Measurements from ENCODE around the gene ABHD16A.

The ABHD16A gene

DNA sequence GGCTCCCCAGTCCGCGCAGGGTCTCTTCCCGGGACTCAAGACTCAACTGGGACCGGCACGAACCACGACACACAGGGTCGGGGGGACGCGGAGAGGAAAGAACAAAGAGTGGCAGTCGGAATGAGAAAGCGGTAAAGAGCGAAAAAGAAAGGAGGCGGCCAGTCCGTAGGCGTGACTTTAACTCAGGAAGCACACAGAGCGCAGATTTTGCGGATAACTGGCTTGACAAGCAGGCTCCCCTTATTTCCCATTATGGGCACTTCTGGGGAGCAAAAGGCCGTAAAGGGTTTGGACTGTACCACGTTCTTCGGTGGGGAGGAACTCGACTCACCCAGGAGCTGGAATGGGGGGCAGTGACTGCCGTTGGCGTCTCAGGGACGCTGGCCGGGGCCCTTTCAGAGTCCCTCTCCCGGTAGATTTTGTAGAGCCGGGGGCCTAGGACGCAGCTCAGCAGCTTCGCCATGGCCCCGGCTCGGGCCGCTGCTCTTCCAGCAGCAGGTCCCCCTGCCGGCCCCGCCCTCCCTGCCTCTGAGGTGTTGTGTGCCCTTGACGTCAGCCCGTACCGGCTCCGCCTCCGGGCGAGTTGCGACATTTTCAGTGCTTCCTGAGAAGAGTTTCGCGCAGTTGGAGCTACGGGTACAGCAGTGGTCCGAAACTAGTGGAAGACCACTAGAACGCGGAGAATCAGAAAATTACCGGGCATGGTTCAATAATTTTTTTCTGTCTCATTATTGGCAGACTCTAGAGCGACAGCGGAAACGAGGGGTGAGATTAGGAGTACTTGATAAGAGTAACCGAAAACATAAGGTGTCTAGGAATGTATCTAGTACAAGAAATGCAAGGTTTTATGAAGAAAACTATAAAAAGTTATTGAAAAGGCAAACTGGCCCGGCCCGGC is at the start of gene ABHD16A:
TSS of gene ABHD16A (minus strand) at position 506 of the 898 bp plus-strand sequence. CDS start at position 463, 43 bp downstream.
- DNase-seq, result peak; percentile 98

DNA sequence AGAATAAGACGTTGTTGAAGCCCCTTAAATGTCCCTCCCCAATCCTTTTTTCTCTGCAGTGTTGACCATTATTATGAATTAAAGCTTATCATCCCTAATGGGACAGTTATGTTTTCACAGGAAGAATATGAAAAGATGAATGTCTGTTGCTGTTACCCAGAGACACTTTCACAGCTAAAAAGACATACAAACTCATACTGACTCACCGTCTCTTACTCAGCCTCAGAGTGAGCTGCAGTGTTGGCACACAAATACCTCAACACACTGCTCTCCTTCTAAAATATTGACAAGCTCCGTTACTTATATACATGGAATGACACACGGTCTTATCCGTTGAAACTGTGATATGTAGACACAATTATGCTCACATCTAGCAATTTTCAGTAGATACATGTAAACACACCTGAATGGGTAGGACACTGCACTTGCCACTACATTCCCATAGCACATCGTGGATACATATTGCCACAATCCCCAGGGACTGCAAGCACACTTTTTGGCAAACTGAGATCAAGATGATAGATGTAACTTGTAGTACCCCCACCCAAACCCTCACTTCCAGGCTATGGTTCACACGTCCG is 49.7 kb upstream of the ABHD16A start:
- DNase-seq, result no peak

DNA sequence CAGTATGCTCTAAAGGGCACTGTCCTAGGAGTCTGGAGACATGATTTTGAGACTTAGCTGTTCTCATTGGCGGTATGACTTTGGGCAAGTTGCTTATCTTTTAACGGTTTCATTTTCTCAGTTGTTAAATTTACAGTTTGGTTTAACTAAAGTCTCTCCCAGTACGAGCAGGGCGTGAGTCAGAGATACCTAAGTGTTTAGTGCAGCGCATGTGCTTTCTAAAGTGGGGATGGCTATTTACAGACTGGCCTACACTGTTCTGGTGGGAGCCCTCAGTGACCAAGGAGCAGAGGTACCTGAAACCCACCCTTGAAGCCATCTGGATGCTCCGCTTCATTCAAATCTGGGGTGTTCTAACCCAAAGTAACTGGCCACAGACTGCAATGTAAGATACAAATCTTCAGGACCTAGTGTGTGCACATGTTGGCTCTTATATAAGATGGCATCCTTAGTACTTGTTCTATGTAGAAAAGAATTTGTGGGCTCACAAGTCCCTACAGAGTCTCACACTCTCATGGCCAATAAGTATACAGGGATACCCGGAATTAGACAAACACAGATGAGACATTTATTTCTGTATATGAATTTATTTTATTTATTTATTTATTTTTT is 47.4 kb upstream of the ABHD16A start:
- DNase-seq, result no peak

DNA sequence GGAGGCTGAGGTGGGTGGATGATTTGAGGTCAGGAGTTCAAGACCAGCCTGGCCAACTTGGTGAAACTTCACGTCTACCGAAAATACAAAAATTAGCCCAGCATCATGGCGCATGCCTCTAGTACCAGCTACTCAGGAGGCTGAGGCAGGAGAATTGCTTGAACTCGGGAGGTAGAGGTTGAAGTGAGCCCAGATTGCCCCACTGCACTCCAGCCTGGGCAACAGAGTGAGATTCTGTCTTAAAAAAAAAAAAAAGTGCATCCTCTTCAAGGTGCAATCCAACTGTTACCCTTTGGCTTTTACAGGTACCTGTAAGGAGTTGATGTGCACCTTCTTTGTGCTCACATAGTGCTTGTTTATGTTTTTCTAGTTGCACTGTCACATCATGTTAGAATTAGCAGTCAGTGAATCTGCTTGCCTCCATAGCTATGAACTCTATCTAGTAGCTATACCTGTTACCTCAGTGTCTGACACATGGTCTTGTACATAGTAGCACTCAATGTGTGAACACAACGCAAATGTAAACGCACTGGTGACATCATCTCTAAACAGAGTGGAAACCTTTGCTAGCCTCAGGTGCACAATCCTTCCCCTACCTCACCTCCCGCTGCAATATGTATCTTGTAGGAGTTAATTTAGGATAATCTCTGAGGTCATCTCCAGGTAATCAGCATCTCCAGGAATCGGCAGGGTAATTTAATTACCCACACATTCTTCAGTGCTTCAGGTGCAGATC is 46.3 kb upstream of the ABHD16A start:
- no peak for DNase-seq

DNA sequence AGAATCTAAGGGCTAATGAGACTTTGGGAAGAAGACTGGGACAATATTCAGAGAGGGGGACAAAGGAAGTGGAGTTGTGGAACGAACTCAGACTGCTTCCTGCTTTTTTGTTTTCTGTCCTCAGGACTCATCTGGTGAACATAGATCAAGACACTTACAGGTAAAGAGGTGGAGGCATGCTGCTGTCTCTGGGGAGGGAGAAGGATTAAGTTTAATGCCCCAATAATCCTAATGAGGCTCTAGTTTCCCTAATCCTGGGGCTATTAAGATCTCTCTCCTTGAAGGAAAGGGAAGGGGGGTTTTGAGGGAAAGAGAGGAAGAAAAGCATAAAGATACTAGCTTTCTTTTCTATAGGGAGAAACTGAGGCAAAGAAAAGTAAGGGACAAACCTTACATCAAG is 41.3 kb upstream of the ABHD16A start:
- no peak for DNase-seq

DNA sequence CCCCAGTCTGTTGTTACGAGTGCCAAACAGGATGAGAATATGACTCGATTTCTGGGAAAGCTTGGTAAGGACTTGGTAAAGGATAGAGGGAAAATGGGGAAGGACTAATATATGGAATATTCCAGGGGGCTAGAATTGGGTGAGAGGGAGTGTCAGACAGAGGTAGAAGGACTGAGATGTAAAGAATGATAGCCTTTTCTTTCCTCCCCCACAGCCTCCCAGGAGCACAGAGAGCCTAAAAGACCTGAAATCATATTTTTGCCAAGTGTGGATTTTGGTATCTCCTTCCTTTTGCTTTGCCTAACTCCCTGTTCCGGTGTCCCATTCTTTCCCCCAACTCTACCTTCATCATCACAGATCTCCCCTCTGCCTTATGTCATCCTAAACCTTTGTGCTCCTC is 39.8 kb upstream of the ABHD16A start:
- no peak for DNase-seq

DNA sequence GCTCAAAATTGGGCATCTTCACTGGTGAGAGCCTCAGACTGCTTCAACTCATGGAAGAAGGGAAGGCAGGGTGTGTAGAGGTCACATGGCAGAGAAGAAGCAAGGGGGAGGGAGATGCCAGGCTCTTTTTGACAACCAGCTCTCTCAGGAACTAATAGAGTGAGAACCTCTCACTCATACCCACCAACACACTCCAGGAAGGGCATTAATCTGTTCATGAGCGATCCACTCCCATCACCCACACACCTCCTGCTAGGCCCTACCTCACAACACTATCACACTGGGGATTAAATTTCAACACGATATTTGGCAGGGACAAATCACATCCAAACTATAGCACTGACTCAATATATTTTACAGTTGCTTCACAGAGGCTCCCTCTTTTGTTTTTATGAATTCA is 38.7 kb upstream of the ABHD16A start:
- no peak for DNase-seq

DNA sequence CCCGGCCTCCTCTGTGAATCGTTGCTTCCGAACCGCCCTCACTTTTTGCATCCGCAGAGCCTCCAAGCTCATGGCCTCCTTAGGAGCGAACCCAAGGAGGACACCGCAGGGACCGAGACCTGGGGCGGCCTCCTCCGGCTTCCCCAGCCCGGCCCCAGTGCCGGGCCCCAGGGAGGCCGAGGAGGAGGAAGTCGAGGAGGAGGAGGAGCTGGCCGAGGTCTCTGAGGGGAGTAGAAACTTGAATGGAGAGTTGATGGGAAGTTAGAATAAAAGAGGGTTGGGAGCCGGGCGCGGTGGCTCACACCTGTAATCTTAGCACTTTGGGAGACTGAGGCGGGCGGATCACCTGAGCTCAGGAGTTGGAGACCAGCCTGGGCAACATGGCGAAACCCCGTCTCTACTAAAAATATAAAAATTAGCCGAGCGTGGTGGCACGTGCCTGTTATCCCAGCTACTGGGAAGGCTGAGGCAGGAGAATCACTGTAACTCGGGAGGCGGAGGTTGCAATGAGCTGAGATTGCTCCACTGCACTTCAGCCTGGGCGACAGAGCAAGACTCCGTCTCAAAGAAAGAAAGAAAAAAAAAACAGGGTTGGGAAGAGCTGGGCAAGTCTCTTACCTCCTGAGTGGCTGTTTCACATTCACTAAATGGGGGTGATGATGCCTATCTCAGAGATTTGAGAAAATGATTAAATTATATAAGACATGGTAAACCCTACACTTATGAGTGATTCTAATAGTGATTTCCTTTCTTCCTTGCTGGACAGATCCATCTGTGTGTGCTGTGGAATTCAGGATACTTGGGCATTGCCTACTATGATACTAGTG is 37.5 kb upstream of the ABHD16A start:
- peak; percentile 64 for DNase-seq

DNA sequence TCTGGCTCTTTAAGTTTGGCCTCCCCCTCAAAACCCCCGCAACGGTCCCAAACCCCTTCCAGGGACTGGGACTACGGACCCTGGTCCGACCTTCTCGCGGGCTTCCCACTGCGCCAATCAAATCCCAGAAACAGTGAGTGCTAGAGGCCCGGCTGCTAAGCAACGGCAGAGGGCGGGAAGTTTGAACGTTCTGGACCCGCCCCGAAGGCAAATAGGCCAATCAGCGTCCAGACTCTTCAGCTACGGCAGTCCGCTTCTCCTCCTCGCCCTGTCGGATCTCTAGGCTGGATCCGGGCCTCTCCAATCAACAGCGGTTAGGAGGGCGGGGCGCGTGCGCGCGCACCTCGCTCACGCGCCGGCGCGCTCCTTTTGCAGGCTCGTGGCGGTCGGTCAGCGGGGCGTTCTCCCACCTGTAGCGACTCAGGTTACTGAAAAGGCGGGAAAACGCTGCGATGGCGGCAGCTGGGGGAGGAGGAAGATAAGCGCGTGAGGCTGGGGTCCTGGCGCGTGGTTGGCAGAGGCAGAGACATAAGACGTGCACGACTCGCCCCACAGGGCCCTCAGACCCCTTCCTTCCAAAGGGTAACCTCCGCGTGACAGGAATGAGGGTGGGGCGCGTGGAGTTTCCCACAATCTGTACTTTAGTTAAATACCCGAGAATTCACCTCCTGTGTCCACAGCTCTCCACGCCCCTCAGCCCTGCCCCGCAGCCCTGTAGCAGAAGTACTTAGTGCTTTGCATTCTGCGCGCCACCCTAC is 36.7 kb upstream of the ABHD16A start, which contains the start of gene MSH5:
TSS of gene MSH5 (plus strand) at position 367 of the 758 bp plus-strand sequence. CDS start 462 bp downstream, outside the sequence.
- DNase-seq, result peak; percentile 99

DNA sequence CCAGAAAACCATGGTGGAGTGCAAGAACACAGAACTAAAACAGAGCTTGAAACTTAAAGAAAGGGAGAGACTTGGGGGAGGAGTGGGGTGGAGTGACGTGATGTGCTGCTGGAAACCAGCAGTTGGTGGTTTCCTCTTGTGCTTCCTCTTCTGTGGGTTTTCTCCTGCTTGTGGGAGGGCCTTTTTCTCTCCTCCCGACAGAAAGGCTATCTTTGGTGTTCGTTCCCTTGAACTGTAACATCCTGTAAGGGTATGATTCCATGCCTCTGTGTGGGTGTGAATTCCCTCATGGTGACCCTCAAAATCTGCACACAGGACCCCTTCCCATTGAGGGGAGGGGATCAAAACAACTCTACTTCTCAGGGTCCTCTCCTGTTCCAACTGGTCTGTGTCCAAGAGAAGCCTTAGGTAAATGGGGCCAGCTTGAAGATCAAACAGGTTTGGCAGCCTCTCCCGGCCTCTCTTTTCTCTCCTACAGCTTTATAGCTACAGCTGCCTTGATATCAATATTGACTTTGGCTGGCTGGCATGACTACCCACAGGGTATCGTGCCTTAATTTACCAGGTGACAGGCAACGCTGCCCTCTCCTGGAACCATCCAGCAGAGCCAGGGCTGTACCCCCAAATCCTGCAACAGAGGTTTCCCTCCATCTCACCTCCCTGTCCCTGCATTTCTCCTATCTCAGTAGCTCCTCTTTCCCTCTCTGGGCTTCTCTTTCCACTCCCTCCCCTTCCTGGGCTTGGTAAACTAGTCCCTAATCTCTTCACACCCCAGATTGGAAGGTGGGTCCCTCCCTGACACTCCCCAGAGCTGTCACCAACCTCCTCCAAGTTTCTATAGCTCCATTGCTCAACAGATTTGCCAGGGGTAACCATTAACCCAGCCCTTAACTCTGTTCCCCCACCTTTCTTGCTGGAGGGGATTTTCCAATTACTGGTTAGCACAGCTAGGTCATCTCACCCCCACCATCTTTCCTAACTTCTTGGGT is 35.2 kb upstream of the ABHD16A start:
- peak; percentile 98 for DNase-seq

DNA sequence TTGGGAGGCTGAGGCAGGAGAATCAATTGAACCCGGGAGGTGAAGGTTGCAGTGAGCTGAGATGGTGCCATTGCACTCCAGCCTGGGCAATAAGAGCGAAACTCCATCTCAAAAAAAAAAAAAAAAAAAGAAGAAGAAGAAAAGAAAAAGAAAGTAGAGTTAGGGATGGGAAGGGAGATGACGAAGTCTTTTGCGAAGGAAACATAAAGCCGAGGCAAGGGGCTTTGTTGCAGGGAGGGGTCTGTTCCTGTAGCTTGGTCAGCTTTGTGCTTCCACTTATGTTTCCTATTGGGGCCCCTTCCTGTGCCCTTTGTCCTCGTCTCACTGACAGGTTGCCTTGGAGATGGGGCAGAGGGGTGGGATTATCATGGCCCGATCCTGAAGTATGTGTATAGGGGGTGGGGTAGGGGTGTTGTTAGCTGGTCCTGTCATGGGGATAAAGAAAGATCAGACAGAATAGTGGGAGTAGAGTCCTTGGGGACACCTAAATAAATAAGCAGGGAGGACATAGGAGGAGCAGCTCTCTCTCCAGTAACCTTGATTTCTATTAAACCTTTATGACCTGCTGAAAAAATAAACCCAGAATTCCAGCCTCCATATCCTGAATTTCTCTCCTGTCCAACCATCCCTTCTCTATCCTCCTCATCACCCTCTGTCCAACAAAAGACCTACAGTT is 34.3 kb upstream of the ABHD16A start:
- DNase-seq, result peak; percentile 81

DNA sequence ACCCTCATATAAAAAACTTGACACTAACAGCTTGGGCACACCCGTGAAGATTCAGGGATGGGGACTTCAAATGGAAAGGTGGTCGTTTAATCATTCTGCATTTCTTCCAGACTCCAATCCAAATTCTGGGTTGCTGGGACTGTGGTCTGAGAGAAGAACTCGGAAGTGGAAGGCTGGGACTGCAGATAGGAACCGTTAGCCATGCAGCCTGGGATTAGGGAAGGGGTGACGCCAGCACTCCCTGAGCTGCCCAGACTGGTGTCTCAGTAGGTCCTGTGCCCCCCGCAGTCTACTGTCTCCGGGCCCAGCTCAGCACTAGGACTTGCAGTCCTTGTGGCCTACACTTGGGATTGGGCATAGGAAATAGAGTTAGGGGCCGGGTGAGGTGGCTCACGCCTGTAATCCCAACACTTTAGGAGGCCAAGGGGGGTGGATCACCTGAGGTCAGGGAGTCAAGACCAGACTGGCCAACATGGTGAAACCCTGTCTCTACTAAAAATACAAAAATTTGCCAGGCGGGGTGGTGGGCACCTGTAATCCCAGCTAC is 33.7 kb upstream of the ABHD16A start:
- peak; percentile 35 for DNase-seq

DNA sequence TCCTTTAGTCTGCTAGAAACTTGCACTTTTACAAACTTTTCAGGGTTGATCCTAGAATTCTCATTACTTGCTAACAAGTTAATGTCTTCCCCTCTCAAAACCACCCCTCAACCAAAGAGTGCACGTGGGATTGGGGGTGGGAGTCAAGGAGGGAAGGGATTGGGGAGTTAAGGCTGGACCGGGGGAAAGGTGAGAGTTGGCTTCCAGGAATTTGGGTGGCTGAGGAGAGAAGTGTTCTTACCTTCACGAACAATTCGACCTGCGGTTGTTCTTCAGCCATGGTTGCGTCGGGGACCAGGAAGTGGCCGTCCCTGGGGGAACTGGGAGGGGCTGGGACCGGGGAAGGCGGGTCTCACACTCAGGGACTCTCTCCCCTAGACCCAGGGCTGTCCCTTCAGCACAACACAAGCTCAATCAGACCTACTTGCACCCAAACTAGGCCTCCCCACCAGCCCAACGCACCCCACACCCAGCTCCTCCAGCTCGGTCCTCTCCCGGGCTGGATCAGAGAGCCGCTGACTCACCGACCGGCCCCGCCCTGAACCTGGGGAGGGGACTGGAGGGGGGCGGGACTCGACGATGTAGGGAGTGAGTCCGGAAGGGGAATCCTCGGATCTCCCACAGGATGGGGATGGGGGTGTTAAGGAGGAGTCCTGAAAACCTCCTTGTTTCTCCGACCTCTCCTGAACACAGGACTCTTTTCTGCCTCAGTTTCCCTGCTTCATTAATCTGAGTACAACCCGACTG is 33.1 kb upstream of the ABHD16A start, which contains the start of gene CLIC1:
TSS of gene CLIC1 (minus strand) at position 510 of the 747 bp plus-strand sequence. CDS start at position 280, 230 bp downstream.
- peak; percentile 89 for DNase-seq

DNA sequence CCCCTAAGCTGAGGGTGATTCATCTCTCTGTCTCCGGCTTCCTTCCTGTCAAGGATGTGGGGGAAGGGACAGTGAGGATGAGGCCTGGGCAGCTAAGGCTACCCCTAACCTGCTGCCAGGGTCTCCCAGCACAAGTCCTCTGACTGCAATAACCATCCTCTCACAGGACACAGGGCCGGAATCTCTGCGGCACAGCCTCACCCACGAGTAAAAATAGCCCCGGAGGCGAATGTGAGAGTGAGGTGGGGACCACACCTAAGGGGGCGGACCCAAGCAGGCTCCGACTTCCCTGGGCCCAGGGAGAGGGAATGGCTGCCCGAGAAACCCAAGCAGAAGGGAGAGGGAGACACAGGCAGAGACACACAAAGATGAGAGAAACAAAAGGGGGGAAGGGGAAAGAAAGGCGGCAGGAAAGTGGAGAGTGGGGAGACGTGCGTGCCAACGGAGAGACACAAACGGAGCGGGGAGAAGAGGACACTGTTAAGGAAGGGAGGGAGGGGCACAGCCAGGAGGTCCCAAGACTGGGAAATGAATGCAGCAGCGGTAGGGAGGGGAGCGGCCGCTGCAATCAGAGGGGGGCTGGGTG is 31.8 kb upstream of the ABHD16A start:
- peak; percentile 77 for DNase-seq

DNA sequence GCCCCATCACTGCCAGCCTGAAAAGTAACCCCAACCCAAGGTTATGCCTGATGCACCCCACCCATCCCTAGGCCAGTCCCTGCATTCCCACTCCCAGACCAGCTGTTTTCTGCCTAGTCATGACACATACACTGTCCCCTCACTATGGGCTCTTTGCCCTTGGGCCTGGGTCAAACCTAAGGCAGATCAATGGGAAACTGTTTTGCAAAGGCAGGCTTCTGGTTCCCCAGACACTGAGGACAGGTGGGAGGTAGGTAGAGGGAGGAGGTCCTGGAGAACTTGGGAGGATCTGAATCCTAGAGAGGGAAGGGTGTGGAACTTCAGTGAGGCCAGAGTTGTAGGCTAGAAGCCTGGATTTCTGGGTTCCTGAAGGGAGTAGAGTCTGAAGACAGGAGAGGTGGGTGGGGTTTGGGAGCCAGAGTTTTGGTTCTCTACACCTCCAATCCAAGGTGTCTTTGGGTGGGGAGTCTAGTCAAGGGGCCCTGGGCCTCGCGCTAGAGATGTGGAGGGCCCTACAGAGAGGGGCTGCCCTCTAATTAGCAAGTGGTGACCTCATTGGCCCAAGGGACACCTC is 31.2 kb upstream of the ABHD16A start:
- DNase-seq, result no peak

DNA sequence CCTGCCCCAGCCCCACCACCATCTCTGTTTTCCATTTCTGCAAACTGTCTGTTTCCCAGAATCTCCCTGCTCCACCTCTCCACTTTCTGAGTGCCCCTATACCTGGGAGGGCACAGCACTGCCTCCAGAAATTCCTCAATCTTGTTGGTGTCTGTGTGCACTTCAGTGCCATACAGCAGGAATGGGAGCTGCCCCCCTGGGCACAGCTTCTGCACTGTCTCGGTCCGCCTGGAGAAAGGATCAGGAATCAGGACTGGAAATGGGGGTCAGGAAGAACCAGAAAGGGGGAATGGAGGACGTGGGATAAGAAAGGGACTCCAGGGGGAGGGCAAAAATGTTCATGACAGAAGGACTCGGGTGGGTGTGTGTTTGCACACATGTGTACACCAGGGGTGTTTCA is 30.6 kb upstream of the ABHD16A start:
- no peak for DNase-seq

DNA sequence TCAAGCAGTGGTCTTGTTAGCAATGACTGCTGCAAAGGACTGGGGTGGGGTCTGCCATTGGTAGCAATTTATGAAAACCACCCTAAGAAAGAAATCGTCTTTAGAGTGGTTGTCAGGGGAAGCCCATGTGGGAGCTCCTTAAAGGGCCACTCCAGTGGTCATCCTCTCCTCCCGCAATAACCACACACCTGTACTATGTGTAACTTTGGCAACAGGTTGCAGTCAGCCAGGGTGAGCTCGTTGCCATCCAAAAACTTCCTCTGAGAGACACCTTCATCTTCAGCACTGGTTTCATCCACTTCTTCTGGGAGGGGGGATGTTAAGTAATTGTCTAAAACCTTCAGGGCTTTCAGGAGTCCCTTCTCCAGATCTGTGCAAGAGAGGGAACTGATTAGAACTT is 28.9 kb upstream of the ABHD16A start:
- no peak for DNase-seq
